Neural cell (in vitro differentiated cells): ENCODE results near the gene COL25A1. TPM values are rescaled to one million over a fixed set of nuclear protein-coding genes. Genes with fewer than 3 reads are reported as not detected.

ENCODE experiments used
- H2AFZ ChIP-seq: fragments of 200-600, 300-800 bp; sonication (generic), shearing (Covaris generic); 2 replicates; pipeline ENCODE4 v1.6.0; 2014; ENCODE audit warnings: low read depth, mild to moderate bottlenecking, antibody characterized with exemption, low read length, moderate library complexity
- H3F3A ChIP-seq: fragments of 200-600 bp; shearing (Covaris generic); 2 replicates; pipeline ENCODE4 v1.6.1; 2016; ENCODE audit warnings: mild to moderate bottlenecking, moderate library complexity, mixed read lengths, antibody characterized with exemption, low read length; ENCODE audit not compliant: insufficient read depth, poor library complexity, severe bottlenecking
- H3K27ac ChIP-seq: fragments of 200-600, 300-800 bp; sonication (generic), shearing (Covaris generic); 2 replicates; pipeline ENCODE4 v1.5.1; 2014; ENCODE audit warnings: mild to moderate bottlenecking, low read length, moderate library complexity
- H3K27me3 ChIP-seq: fragments of 300-800, 200-600 bp; sonication (generic), shearing (Covaris generic); 2 replicates; pipeline ENCODE4 v1.6.0; 2014; ENCODE audit warnings: mild to moderate bottlenecking, low read depth, low read length, moderate library complexity; ENCODE audit not compliant: insufficient read depth
- H3K36me3 ChIP-seq: fragments of 300-800, 200-600 bp; sonication (generic), shearing (Covaris generic); 2 replicates; pipeline ENCODE4 v1.5.1; 2014; ENCODE audit warnings: mild to moderate bottlenecking, antibody characterized with exemption, low read length, moderate library complexity; ENCODE audit not compliant: insufficient read depth
- H3K4me2 ChIP-seq: fragments of 300-800, 200-600 bp; sonication (generic), shearing (Covaris generic); 2 replicates; pipeline ENCODE4 v1.6.0; 2014; ENCODE audit warnings: mild to moderate bottlenecking, low read length
- H3K4me3 ChIP-seq: fragments of 300-800, 200-600 bp; sonication (generic), shearing (Covaris generic); 2 replicates; pipeline ENCODE4 v1.5.1; 2014; ENCODE audit warnings: mild to moderate bottlenecking, low read length, moderate library complexity
- H3K79me2 ChIP-seq: fragments of 200-600 bp; shearing (Covaris generic); replicated peaks from 2 replicates; pipeline ENCODE4 v1.6.0; 2014; ENCODE audit warnings: mild to moderate bottlenecking, low read length, moderate library complexity; ENCODE audit not compliant: insufficient read depth
- H3K9ac ChIP-seq: fragments of 300-800, 200-600 bp; sonication (generic), shearing (Covaris generic); 2 replicates; pipeline ENCODE4 v1.6.1; 2016; ENCODE audit warnings: mild to moderate bottlenecking, low read length, mixed read lengths
- H3K9me2 ChIP-seq: fragments of 200-600 bp; shearing (Covaris generic); 2 replicates; pipeline ENCODE4 v1.6.1; 2016; ENCODE audit warnings: mild to moderate bottlenecking, low read length, mixed read lengths; ENCODE audit not compliant: insufficient read depth
- H3K9me3 ChIP-seq: fragments of 200-600, 300-800 bp; sonication (generic), shearing (Covaris generic); 2 replicates; pipeline ENCODE4 v1.6.1; 2016; ENCODE audit warnings: mild to moderate bottlenecking, mixed run types, low read length, moderate library complexity, mixed read lengths
- H4K20me1 ChIP-seq: fragments of 200-600 bp; shearing (Covaris generic); 2 replicates; pipeline ENCODE4 v1.6.1; 2016; ENCODE audit warnings: mild to moderate bottlenecking, mixed run types; ENCODE audit not compliant: insufficient read depth
- EP300 ChIP-seq: fragments of 450-650 bp; conservative IDR thresholded peaks from 2 replicates; pipeline ENCODE4 v1.6.1; 2014; ENCODE audit warnings: antibody characterized with exemption, mild to moderate bottlenecking, moderate library complexity; ENCODE audit not compliant: poor library complexity, severe bottlenecking
- EZH2 ChIP-seq: fragments of 200-600, 300-800 bp; shearing (Covaris generic), sonication (generic); IDR thresholded peaks from 2 replicates; pipeline ENCODE4 v1.6.1; 2014; ENCODE audit warnings: antibody characterized with exemption, low read length, borderline replicate concordance, mild to moderate bottlenecking; ENCODE audit not compliant: insufficient read depth, poor library complexity, severe bottlenecking
- MXI1 ChIP-seq: fragments of 450-650 bp; conservative IDR thresholded peaks from 2 replicates; pipeline ENCODE4 v1.6.1; 2014; ENCODE audit warnings: antibody characterized with exemption, mild to moderate bottlenecking; ENCODE audit not compliant: poor library complexity, severe bottlenecking
- POLR2AphosphoS5 ChIP-seq: IDR thresholded peaks from 2 replicates; pipeline ENCODE4 v1.6.1; 2012
- RAD21 ChIP-seq: fragments of 450-650 bp; conservative IDR thresholded peaks from 2 replicates; pipeline ENCODE4 v1.6.1; 2014; ENCODE audit warnings: antibody characterized with exemption, mild to moderate bottlenecking, moderate library complexity
- REST ChIP-seq: IDR thresholded peaks from 2 replicates; pipeline ENCODE4 v1.6.1; 2012; ENCODE audit warnings: borderline replicate concordance
- SMC3 ChIP-seq: fragments of 450-650 bp; conservative IDR thresholded peaks from 2 replicates; pipeline ENCODE4 v1.6.1; 2014; ENCODE audit warnings: antibody characterized with exemption, mild to moderate bottlenecking, moderate library complexity; ENCODE audit not compliant: poor library complexity
- TAF1 ChIP-seq: IDR thresholded peaks from 2 replicates; pipeline ENCODE4 v1.6.1; 2012; ENCODE audit warnings: low read depth
- polyA plus RNA-seq: library from polyadenylated mRNA; depleted of rRNA; stranded (reverse); fragments of >200 nt; gene quantifications from 2 replicates; pipeline ENCODE4 v1.2.3, GENCODE V29; 2014
- TF ChIP-seq, protein P1 (sequence below): fragments of 450-650 bp; IDR thresholded peaks from 2 replicates; pipeline ENCODE4 v1.5.1; 2014; ENCODE audit warnings: antibody characterized with exemption, mild to moderate bottlenecking, moderate library complexity; ENCODE audit not compliant: poor library complexity, severe bottlenecking

The COL25A1 gene
- polyA plus RNA-seq, 1 donor from 2014 or later, result 32.3 TPM

DNA sequence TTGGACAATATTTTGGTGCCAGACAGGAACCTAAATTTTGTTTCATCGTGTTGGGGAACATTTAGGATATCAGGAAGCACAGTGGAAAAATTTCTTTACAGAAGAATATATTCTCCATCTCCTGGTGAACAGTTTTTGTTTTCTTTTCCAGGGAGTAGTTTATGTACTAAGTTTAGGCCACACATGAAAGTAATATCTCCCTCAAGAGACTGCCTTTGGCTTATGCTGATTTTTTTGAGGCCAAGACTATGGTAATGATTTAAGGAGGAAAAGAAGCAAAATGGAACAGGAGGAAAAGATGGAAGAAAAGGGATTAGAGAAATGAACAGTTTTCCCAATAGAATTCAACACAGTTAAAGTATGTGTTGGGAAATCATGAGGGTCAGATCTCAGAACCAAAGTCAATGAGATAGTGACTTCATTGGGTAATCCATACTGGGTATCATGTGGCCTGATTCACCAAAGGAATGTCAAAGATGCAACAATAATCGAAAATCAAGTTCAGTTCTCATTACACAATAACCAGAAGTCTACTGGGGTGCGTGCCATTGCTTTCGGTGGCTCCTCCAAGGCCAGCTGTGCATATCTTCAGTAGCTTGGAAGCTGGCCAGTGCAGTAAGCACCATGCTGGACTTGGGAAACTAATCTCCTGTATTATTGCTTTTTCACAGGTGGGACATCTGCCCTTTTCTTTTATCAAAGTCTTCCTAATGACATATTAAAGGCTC is 234.8 kb downstream of the COL25A1 start:
- no peaks in the 10 kb centered on the region for H4K20me1 ChIP-seq
- H3K27ac ChIP-seq, result no peak overlapping the region
- no peak overlapping the region for H3K4me3 ChIP-seq
- no peaks in the 10 kb centered on the region for H3K9me3 ChIP-seq
- no peaks in the 10 kb centered on the region for H3K79me2 ChIP-seq
- H2AFZ ChIP-seq, result no peak overlapping the region
- no peaks in the 10 kb centered on the region for H3K36me3 ChIP-seq
- no peaks in the 10 kb centered on the region for H3F3A ChIP-seq
- no peaks in the 10 kb centered on the region for H3K27me3 ChIP-seq
- H3K4me2 ChIP-seq, result no peak overlapping the region
- H3K9ac ChIP-seq, result no peak overlapping the region
- H3K9me2 ChIP-seq, result no peaks in the 10 kb centered on the region
- TF ChIP-seq, protein P1, sequence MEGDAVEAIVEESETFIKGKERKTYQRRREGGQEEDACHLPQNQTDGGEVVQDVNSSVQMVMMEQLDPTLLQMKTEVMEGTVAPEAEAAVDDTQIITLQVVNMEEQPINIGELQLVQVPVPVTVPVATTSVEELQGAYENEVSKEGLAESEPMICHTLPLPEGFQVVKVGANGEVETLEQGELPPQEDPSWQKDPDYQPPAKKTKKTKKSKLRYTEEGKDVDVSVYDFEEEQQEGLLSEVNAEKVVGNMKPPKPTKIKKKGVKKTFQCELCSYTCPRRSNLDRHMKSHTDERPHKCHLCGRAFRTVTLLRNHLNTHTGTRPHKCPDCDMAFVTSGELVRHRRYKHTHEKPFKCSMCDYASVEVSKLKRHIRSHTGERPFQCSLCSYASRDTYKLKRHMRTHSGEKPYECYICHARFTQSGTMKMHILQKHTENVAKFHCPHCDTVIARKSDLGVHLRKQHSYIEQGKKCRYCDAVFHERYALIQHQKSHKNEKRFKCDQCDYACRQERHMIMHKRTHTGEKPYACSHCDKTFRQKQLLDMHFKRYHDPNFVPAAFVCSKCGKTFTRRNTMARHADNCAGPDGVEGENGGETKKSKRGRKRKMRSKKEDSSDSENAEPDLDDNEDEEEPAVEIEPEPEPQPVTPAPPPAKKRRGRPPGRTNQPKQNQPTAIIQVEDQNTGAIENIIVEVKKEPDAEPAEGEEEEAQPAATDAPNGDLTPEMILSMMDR, result no peak
- TF ChIP-seq EP300 (no peak), TAF1 (no peak), POLR2AphosphoS5 (no peak)

- no peak overlapping the region for H3K4me2 ChIP-seq
These were observed 237.5 kb downstream of the COL25A1 start for GRCh38 chr4:109065006-109065405.

GRCh38 chr4:109053257-109053656 is 249.2 kb downstream of the COL25A1 start:
- no peak for TF ChIP-seq EP300
- TF ChIP-seq SMC3, result no peak
- TF ChIP-seq, protein P1, result no peak
- TF ChIP-seq POLR2AphosphoS5, result no peak
- no peak for TF ChIP-seq MXI1
- no peak for TF ChIP-seq RAD21
- TF ChIP-seq EZH2, result no peak
- TF ChIP-seq REST, result no peak
- no peak for TF ChIP-seq TAF1
- Histone ChIP-seq H3K9me3 (no peaks in the 10 kb centered on the region), H3K4me2 (no peak overlapping the region), H3F3A (no peaks in the 10 kb centered on the region), H3K36me3 (no peaks in the 10 kb centered on the region), H3K79me2 (no peaks in the 10 kb centered on the region), H3K4me3 (no peak overlapping the region), H3K27me3 (no peaks in the 10 kb centered on the region), H4K20me1 (no peaks in the 10 kb centered on the region), H3K27ac (no peak overlapping the region), H2AFZ (no peak overlapping the region), H3K9ac (no peak overlapping the region), H3K9me2 (no peaks in the 10 kb centered on the region)

More at GRCh38 chr4:109065006-109065405, 237.5 kb downstream of the COL25A1 start:
- H3K9me2 ChIP-seq, result no peaks in the 10 kb centered on the region
- no peaks in the 10 kb centered on the region for H3F3A ChIP-seq
- H2AFZ ChIP-seq, result no peak overlapping the region
- no peaks in the 10 kb centered on the region for H4K20me1 ChIP-seq
- TF ChIP-seq EZH2 (no peak), MXI1 (no peak), POLR2AphosphoS5 (no peak), EP300 (no peak)
- TF ChIP-seq, protein P1, result no peak
- H3K9me3 ChIP-seq, result no peaks in the 10 kb centered on the region
- H3K27ac ChIP-seq, result no peak overlapping the region
- H3K4me3 ChIP-seq, result no peak overlapping the region
- no peaks in the 10 kb centered on the region for H3K36me3 ChIP-seq
- H3K27me3 ChIP-seq, result no peaks in the 10 kb centered on the region
- H3K79me2 ChIP-seq, result no peaks in the 10 kb centered on the region
- H3K9ac ChIP-seq, result no peak overlapping the region
